HepG2 (cell line): ENCODE measurements around the gene NPIPB6. TPM values are rescaled to one million over a fixed set of nuclear protein-coding genes. Genes with fewer than 3 reads are reported as not detected.

Experiments used
- ATAC-seq: fragments of 200-7000 bp; cut with Tn5 transposase; 3 replicates; pipeline ENCODE4 v1.9.1; 2020; ENCODE audit warnings: mild to moderate bottlenecking, moderate library complexity
- BruUV-seq: library from RNA; stranded (reverse); fragments of 400-500 nt; replicated peaks from 2 replicates; lab custom pipeline; 2021; lab: Mats Ljungman, UMichigan
- CTCF ChIA-PET: fragments of 300-600 bp; formaldehyde crosslinking; extraction: SDS; loops from one replicate; lab custom pipeline; 2021; ENCODE audit warnings: low total read pairs, inconsistent platforms, low intra/inter-chr PET ratio; lab: Yijun Ruan, JAX
- POLR2A ChIA-PET: fragments of 350-600 bp; sonication (Branson Sonifier 250); formaldehyde crosslinking; loops from one replicate; lab custom pipeline; 2020; ENCODE audit warnings: antibody characterized with exemption, inconsistent platforms; lab: Yijun Ruan, JAX
- DNase-seq: peaks from one replicate; pipeline ENCODE4 v3.0.0-alpha.2; 2015; ENCODE audit warnings: low spot score
- FAIRE-seq: peaks from 3 replicates; lab custom pipeline; 2011; peaks lifted over from hg19 to GRCh38; lab: Jason Lieb, UNC
- H2AFZ ChIP-seq: one replicate; pipeline ENCODE4 v1.6.1; 2011; ENCODE audit warnings: low read length, inconsistent platforms
- H3K27ac ChIP-seq: fragments of 300-600 bp; 3 replicates; pipeline ENCODE4 v1.8.0; 2011; ENCODE audit warnings: mixed run types, mild to moderate bottlenecking, mixed read lengths, low read length, inconsistent platforms; ENCODE audit not compliant: insufficient read depth; ENCODE audit errors: extremely low read length
- H3K27me3 ChIP-seq, 2 experiments: fragments of 200-600 bp in 1 of 2; 2 replicates in 1 of 2; 3 replicates in 1 of 2; pipeline versions ENCODE4 v1.6.0 to v1.8.0; 2011; ENCODE audit warnings: low read length in 2 of 2, mild to moderate bottlenecking in 2 of 2, moderate library complexity in 2 of 2, inconsistent platforms in 1 of 2; ENCODE audit not compliant: insufficient read depth in 2 of 2, control insufficient read depth in 1 of 2
- H3K36me3 ChIP-seq, 2 experiments: fragments of 200-600 bp in 1 of 2; replicated peaks in 1 of 2; 2 replicates in 1 of 2; 3 replicates in 1 of 2; pipeline versions ENCODE4 v1.5.1 to v1.8.0; 2011; ENCODE audit warnings: low read length in 2 of 2, inconsistent platforms in 1 of 2; ENCODE audit not compliant: insufficient read depth in 2 of 2, control insufficient read depth in 1 of 2
- H3K4me1 ChIP-seq: 2 replicates; pipeline ENCODE4 v1.5.1; 2012; ENCODE audit warnings: low read length, inconsistent platforms; ENCODE audit not compliant: insufficient read depth
- H3K4me2 ChIP-seq: 2 replicates; pipeline ENCODE4 v1.6.0; 2011; ENCODE audit warnings: low read depth, low read length, inconsistent platforms
- H3K4me3 ChIP-seq, 3 experiments: fragments of 200-600 bp in 1 of 3; sonication (generic), shearing (Covaris generic) in 1 of 3; replicated peaks in 1 of 3; 2 replicates each; pipeline ENCODE4 v1.5.1; 2011 to 2016; ENCODE audit warnings: low read length in 3 of 3, inconsistent platforms in 2 of 3, low read depth in 2 of 3, mild to moderate bottlenecking in 2 of 3, control low read depth in 1 of 3, mixed read lengths in 1 of 3; ENCODE audit not compliant: insufficient read depth in 1 of 3
- H3K79me2 ChIP-seq: one replicate; pipeline ENCODE4 v1.6.1; 2011; ENCODE audit warnings: low read length, inconsistent platforms; ENCODE audit not compliant: insufficient read depth
- H3K9ac ChIP-seq: 2 replicates; pipeline ENCODE4 v1.6.0; 2011; ENCODE audit warnings: mild to moderate bottlenecking, low read depth, low read length, inconsistent platforms; ENCODE audit not compliant: insufficient read depth
- H3K9me3 ChIP-seq: 2 replicates; pipeline ENCODE4 v1.5.1; 2012; ENCODE audit warnings: mild to moderate bottlenecking, low read length
- H4K20me1 ChIP-seq: 2 replicates; pipeline ENCODE4 v1.6.0; 2011; ENCODE audit warnings: inconsistent platforms, mild to moderate bottlenecking, low read length, moderate library complexity; ENCODE audit not compliant: insufficient read depth
- FOXA1 ChIP-seq, 2 experiments: fragments of 450-650 bp in 1 of 2; sonication (generic) in 1 of 2; formaldehyde crosslinking in 1 of 2; IDR thresholded peaks; 2 replicates each; pipeline versions ENCODE4 v1.4.0 to v1.6.1; 2016 to 2020; ENCODE audit warnings: missing genetic modification reagents in 1 of 2
- MAZ ChIP-seq, 2 experiments: sonication (generic) in 1 of 2; formaldehyde crosslinking in 1 of 2; IDR thresholded peaks; 2 replicates each; pipeline versions ENCODE4 v1.5.0 to v1.6.1; 2012 to 2020; ENCODE audit warnings: low read depth in 2 of 2, mild to moderate bottlenecking in 2 of 2, borderline replicate concordance in 1 of 2, improper control_type of control experiment in 1 of 2, low read length in 1 of 2, missing genetic modification reagents in 1 of 2, moderate library complexity in 1 of 2
- MTF2 ChIP-seq: sonication (generic); formaldehyde crosslinking; IDR thresholded peaks from 2 replicates; pipeline ENCODE4 v1.5.0; 2020; ENCODE audit warnings: missing genetic modification reagents, borderline replicate concordance
- POLR2A ChIP-seq, 2 experiments: IDR thresholded peaks; 2 replicates each; pipeline ENCODE4 v1.6.1; 2011; ENCODE audit warnings: low read depth in 2 of 2, low read length in 2 of 2, mild to moderate bottlenecking in 1 of 2, moderate library complexity in 1 of 2; ENCODE audit not compliant: insufficient read depth in 1 of 2
- SRY ChIP-seq: sonication (generic); formaldehyde crosslinking; IDR thresholded peaks from 2 replicates; pipeline ENCODE4 v1.8.0; 2022; ENCODE audit warnings: mild to moderate bottlenecking, missing genetic modification reagents
- TEAD3 ChIP-seq: optimal IDR thresholded peaks from 2 replicates; pipeline ENCODE3; 2016; ENCODE audit warnings: borderline replicate concordance
- ZNF354B ChIP-seq: sonication (generic); formaldehyde crosslinking; IDR thresholded peaks from 2 replicates; pipeline ENCODE4 v1.8.0; 2022; ENCODE audit warnings: mild to moderate bottlenecking, missing genetic modification reagents
- ZNF547 ChIP-seq: sonication (generic); formaldehyde crosslinking; IDR thresholded peaks from 2 replicates; pipeline ENCODE4 v1.5.1; 2020; ENCODE audit warnings: mild to moderate bottlenecking, missing genetic modification reagents
- WGBS: methylation state at CpG from one replicate; pipeline ENCODE4 v1.1.6; 2017; ENCODE audit warnings: low lambda C conversion rate; 5-methylcytosine and 5-hydroxymethylcytosine counted together
- in situ Hi-C: cut with HindIII; loops from 2 replicates; pipeline ENCODE4 v1.10.0; 2017; ENCODE audit warnings: low pct_unique_long_range_greater_than_20kb; ENCODE audit not compliant: extremely low pct_ligation_motif_present
- intact Hi-C: fragments of 100-400 bp; cut with micrococcal nuclease; formaldehyde crosslinking; loops from one replicate; pipeline ENCODE4 v1.10.0; 2022; ENCODE audit not compliant: unreplicated experiment
- polyA plus RNA-seq, 8 experiments: library from polyadenylated mRNA; depleted of rRNA in 3 of 8; stranded (reverse) in 7 of 8; unstranded in 1 of 8; fragments of >200 nt; fragmentation: Illumina TruSeq in 4 of 8; extraction: Trizol in 4 of 8; gene quantifications; 2 replicates each; pipeline versions ENCODE4 v1.2.1 to v1.2.3, GENCODE V29; 2011 to 2016; ENCODE audit warnings: low read depth in 4 of 8, missing spikeins in 1 of 8, mixed read lengths in 1 of 8; ENCODE audit not compliant: insufficient read depth in 1 of 8
- total RNA-seq, 5 experiments: library from RNA; depleted of rRNA; stranded (reverse); fragments of >200 nt; fragmentation: Illumina TruSeq; extraction: Trizol; gene quantifications; 2 replicates each; pipeline ENCODE4 v1.2.3, GENCODE V29; 2016; ENCODE audit warnings: low read depth in 1 of 5
- TF ChIP-seq, protein P1 (sequence below): sonication (generic); formaldehyde crosslinking; IDR thresholded peaks from one replicate; pipeline ENCODE4 v1.5.1; 2020; ENCODE audit warnings: mild to moderate bottlenecking, missing genetic modification reagents; ENCODE audit errors: not compliant biosample characterization
- TF ChIP-seq, protein P2 (sequence below): sonication (generic); formaldehyde crosslinking; IDR thresholded peaks from 2 replicates; pipeline ENCODE4 v1.4.0; 2020; ENCODE audit warnings: mild to moderate bottlenecking, missing genetic modification reagents

The NPIPB6 gene
- total and polyA plus RNA-seq, 2 of the 13 experiments (the other 11 are each of a cell fraction or from before 2014, with no cell fraction given) = 0.25 TPM; not detected in 1

DNA sequence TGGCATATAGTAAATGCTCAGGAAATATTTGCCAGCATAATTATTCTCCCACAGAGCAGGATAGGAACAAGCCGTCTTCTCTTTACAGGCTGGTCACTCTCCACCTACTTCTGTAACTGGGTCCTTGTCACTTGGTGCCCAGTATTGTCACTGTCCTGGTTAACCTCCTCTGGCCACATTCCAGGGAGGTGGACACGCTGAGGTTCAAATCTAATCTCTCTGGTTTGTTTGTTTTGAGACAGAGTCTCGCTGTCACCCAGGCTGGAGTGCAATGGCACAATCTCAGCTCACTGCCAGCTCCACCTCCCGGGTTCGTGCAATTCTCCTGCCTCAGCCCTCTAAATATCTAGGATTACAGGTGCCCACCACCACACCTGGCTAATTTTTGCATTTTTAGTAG lies 55.4 kb downstream of the NPIPB6 start:
- FAIRE-seq (no peak), ATAC-seq (peak; percentile 17; the same call in 1 of the 3 replicates)
- POLR2A ChIA-PET = no interaction called here

DNA sequence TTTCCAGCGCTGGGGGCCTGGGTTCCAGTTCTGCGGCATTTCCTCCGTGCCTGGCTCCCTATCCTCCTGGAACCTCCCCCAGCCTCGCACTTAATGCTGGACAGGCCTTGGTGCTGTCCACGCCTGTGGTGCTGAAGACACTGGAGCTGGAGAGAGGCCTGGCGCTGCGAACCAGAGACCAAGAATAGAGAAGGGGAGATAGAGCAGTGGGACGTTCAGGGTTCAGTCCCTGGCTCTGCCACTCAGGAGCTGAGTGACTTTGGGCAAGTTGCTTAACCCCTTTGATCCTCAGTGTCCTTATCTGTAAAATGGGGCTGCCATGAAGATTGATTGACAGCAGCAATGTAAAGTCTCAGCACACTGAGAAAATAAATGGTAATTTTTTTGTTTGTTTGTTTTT lies 59.1 kb downstream of the NPIPB6 start:
- no peak overlapping the region for H2AFZ ChIP-seq
- ATAC-seq (peak; percentile 67), FAIRE-seq (no peak), DNase-seq (peak; percentile 48)
- peaks cover 5 to 32% of the 10 kb centered on the region in 2 experiments; a peak in 3 of 5 replicates for H3K27me3 ChIP-seq
- peaks cover 5% of the 10 kb centered on the region; the same call in 1 of the 2 replicates for H4K20me1 ChIP-seq
- no peaks in the 10 kb centered on the region for H3K79me2 ChIP-seq
- WGBS = 19% methylated on average over 8 of the region's 8 CpGs
- intact Hi-C loops = no loop called here
- CTCF ChIA-PET = no interaction called here
- no peak overlapping the region for H3K4me3 ChIP-seq
- POLR2A ChIA-PET = no interaction called here
- H3K4me1 ChIP-seq = peaks cover 6% of the 10 kb centered on the region; the same call in 1 of the 2 replicates
- no peak overlapping the region for H3K4me2 ChIP-seq
- H3K36me3 ChIP-seq = no peaks in the 10 kb centered on the region
- in situ Hi-C loops = no loop called here
- H3K9ac ChIP-seq = no peak overlapping the region
- BruUV-seq = no TSS peak
- no peak overlapping the region for H3K27ac ChIP-seq
- no peaks in the 10 kb centered on the region for H3K9me3 ChIP-seq
- TF ChIP-seq, protein P1, sequence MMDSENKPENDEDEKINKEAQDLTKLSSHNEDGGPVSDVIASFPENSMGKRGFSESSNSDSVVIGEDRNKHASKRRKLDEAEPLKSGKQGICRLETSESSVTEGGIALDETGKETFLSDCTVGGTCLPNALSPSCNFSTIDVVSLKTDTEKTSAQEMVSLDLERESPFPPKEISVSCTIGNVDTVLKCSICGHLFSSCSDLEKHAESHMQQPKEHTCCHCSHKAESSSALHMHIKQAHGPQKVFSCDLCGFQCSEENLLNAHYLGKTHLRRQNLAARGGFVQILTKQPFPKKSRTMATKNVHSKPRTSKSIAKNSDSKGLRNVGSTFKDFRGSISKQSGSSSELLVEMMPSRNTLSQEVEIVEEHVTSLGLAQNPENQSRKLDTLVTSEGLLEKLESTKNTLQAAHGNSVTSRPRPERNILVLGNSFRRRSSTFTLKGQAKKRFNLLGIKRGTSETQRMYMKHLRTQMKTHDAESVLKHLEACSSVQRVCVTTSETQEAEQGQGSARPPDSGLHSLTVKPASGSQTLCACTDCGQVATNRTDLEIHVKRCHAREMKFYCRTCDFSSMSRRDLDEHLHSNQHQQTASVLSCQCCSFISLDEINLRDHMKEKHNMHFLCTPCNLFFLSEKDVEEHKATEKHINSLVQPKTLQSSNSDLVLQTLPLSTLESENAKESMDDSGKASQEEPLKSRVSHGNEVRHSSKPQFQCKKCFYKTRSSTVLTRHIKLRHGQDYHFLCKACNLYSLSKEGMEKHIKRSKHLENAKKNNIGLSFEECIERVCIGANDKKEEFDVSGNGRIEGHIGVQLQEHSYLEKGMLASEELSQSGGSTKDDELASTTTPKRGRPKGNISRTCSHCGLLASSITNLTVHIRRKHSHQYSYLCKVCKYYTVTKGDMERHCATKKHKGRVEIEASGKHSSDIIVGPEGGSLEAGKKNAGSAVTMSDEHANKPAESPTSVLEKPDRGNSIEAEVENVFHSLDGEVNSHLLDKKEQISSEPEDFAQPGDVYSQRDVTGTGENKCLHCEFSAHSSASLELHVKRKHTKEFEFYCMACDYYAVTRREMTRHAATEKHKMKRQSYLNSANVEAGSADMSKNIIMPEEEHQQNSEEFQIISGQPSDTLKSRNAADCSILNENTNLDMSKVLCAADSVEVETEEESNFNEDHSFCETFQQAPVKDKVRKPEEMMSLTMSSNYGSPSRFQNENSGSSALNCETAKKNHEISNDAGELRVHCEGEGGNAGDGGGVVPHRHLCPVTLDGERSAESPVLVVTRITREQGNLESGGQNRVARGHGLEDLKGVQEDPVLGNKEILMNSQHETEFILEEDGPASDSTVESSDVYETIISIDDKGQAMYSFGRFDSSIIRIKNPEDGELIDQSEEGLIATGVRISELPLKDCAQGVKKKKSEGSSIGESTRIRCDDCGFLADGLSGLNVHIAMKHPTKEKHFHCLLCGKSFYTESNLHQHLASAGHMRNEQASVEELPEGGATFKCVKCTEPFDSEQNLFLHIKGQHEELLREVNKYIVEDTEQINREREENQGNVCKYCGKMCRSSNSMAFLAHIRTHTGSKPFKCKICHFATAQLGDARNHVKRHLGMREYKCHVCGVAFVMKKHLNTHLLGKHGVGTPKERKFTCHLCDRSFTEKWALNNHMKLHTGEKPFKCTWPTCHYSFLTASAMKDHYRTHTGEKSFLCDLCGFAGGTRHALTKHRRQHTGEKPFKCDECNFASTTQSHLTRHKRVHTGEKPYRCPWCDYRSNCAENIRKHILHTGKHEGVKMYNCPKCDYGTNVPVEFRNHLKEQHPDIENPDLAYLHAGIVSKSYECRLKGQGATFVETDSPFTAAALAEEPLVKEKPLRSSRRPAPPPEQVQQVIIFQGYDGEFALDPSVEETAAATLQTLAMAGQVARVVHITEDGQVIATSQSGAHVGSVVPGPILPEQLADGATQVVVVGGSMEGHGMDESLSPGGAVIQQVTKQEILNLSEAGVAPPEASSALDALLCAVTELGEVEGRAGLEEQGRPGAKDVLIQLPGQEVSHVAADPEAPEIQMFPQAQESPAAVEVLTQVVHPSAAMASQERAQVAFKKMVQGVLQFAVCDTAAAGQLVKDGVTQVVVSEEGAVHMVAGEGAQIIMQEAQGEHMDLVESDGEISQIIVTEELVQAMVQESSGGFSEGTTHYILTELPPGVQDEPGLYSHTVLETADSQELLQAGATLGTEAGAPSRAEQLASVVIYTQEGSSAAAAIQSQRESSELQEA (CRISPR knock-in tag) = no peak
- TF ChIP-seq POLR2A (IDR thresholded peaks at IDR 0.05; ENCODE audit: insufficient read depth in 1 of 2, low read depth in 2 of 2, low read length in 2 of 2) = no peak
- TF ChIP-seq, protein P2, sequence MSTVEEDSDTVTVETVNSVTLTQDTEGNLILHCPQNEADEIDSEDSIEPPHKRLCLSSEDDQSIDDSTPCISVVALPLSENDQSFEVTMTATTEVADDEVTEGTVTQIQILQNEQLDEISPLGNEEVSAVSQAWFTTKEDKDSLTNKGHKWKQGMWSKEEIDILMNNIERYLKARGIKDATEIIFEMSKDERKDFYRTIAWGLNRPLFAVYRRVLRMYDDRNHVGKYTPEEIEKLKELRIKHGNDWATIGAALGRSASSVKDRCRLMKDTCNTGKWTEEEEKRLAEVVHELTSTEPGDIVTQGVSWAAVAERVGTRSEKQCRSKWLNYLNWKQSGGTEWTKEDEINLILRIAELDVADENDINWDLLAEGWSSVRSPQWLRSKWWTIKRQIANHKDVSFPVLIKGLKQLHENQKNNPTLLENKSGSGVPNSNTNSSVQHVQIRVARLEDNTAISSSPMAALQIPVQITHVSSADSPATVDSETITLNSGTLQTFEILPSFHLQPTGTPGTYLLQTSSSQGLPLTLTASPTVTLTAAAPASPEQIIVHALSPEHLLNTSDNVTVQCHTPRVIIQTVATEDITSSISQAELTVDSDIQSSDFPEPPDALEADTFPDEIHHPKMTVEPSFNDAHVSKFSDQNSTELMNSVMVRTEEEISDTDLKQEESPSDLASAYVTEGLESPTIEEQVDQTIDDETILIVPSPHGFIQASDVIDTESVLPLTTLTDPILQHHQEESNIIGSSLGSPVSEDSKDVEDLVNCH (CRISPR knock-in tag) = no peak
- peak; percentile 42; the same call in 1 of the 2 replicates for TF ChIP-seq ZNF547

More for the DNA sequence above, 55.4 kb downstream of the NPIPB6 start:
- Histone ChIP-seq H3K9me3 (no peaks in the 10 kb centered on the region), H4K20me1 (peaks cover 2% of the 10 kb centered on the region; the same call in 1 of the 2 replicates), H3K79me2 (no peaks in the 10 kb centered on the region), H3K36me3 (no peaks in the 10 kb centered on the region), H3K27ac (no peak overlapping the region), H2AFZ (no peak overlapping the region), H3K27me3 (peaks cover 3 to 46% of the 10 kb centered on the region in 2 experiments; a peak in 3 of 5 replicates), H3K4me3 (no peak overlapping the region), H3K9ac (no peak overlapping the region), H3K4me2 (no peak overlapping the region), H3K4me1 (peaks cover 6% of the 10 kb centered on the region; the same call in 1 of the 2 replicates)
- DNase-seq = peak; percentile 49
- in situ Hi-C loops = no loop called here
- TF ChIP-seq ZNF354B (CRISPR knock-in tag) (no peak), MTF2 (CRISPR knock-in tag) (0 out of 2 replicates have a peak, but pooled peaks have one; percentile 12), TEAD3 (peak; percentile 71), SRY (CRISPR knock-in tag) (no peak), MAZ (IDR thresholded peaks at IDR 0.05; ENCODE audit: borderline replicate concordance, low read depth, low read length) (no peak), MAZ (CRISPR knock-in tag; IDR thresholded peaks at IDR 0.05; ENCODE audit: low read depth) (no peak), FOXA1 (IDR thresholded peaks at IDR 0.05) (no peak), FOXA1 (CRISPR knock-in tag; IDR thresholded peaks at IDR 0.05) (0 out of 2 replicates have a peak, but pooled peaks have one; percentile 11)
- 7% methylated on average over 5 of the region's 5 CpGs for WGBS
- CTCF ChIA-PET = no interaction called here
- BruUV-seq = no TSS peak
- intact Hi-C loops = no loop called here
